ENCODE measurements around the gene RBBP8.

RBBP8 gene

DNA sequence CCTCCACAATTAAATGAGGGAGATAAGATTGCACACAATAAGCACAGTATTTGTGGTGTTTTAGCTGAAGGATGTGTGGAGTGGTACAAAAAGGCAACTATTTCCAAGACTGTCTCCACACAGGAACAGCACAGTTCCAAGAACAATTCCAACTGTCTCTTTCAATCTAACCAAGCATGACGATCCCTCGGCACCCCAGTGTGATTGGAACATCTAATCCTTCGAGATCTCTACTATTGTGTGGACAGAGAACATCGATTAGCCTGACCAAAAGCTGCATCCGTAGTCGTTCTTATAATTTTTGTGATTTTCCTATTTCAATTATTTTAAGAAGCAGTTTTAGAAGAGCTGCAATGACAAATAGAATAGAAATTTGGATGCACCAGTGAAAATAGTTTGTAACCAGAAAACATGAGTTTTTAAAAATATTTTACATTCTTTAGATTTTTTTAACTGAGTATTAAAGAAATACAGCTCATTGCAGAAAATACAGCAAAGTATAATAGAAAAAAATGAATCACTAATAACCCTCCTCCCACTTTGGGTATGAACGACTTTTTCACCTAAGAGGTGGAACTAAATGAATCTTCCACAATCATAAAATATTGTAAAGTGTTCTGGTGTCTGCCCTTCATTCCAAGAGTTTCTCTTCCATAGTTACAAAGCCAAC is 125.8 kb downstream of the RBBP8 start:
- TF ChIP-seq, protein P1, sequence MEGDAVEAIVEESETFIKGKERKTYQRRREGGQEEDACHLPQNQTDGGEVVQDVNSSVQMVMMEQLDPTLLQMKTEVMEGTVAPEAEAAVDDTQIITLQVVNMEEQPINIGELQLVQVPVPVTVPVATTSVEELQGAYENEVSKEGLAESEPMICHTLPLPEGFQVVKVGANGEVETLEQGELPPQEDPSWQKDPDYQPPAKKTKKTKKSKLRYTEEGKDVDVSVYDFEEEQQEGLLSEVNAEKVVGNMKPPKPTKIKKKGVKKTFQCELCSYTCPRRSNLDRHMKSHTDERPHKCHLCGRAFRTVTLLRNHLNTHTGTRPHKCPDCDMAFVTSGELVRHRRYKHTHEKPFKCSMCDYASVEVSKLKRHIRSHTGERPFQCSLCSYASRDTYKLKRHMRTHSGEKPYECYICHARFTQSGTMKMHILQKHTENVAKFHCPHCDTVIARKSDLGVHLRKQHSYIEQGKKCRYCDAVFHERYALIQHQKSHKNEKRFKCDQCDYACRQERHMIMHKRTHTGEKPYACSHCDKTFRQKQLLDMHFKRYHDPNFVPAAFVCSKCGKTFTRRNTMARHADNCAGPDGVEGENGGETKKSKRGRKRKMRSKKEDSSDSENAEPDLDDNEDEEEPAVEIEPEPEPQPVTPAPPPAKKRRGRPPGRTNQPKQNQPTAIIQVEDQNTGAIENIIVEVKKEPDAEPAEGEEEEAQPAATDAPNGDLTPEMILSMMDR (IDR thresholded peaks at IDR 0.05; ENCODE audit: low read depth, low read length): no peak

DNA sequence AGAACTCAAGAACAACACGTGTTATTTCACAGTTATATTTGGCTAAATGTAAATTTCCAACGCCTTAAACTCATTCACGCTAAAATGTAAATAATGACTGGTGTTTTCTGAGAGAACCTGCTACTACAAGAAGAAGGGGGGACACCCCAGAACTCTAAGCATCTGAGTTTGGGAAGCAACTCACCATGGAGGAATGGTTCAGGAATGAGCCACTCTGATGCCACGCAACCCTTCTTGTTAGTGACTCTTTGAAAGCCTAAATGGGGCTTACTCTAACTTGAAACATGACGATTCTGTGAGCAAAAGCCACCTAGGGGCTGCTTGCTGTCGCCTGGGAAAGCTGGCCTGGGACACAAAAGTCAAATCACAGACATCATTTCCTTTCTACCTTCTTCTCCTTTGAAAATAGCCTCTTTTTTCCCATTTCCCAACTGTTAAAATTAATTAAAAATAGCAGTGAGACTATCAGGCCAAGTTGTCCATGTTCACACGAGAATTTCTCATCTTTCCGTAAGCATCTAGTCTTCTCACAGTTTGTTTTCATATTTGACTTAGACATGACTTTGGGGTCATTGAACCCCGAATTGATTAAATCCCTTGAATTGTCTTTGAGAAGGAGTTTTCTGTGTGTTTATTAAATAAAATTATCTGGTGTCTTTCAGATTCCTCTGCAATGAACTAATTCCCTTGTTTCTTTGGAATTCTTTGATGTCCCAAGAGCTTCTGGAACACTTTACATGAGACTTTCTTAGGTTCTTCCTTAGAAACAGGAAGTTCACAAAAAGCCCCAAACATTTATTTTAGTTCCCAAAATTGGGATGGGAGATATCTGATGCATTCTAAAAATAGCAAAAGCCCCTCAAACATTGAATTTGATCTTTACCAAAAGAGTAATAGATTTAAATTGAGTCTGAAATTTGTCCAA is 126.7 kb downstream of the RBBP8 start:
- TF ChIP-seq, protein P1 (IDR thresholded peaks at IDR 0.05; ENCODE audit: low read depth, low read length): no peak
- in situ Hi-C loops (cut with HindIII; ENCODE audit: low sequenced_read_pairs): no loop called here
- no peak for DNase-seq (ENCODE audit: low read depth, low spot score)
- H3K4me3 ChIP-seq (ENCODE audit: low read depth, low read length): no peak overlapping the region

More for the DNA sequence above, 125.8 kb downstream of the RBBP8 start:
- in situ Hi-C loops (cut with HindIII; ENCODE audit: low sequenced_read_pairs): no loop called here
- no peak overlapping the region for H3K4me3 ChIP-seq (ENCODE audit: low read depth, low read length)
- DNase-seq (ENCODE audit: low read depth, low spot score): no peak

DNA sequence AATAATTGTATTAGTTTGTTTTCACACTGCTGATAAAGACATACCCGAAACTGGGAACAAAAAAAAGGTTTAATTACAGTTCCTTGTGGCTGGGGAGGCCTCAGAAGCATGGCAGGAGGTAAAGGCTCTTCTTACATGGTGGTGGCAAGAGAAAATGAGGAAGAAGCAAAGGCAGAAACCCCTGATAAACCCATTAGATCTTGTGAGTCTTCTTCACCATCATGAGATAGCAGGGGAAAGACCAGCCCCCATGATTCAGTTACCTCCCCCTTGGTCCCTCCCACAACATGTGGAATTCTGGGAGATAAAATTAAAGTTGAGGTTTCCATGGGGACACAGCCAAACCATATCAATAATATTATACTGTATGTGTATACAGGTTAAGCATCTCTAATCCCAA is 128.9 kb downstream of the RBBP8 start:
- no peak overlapping the region for H3K4me3 ChIP-seq (ENCODE audit: low read depth, low read length)
- no peak for DNase-seq (ENCODE audit: low read depth, low spot score)
- TF ChIP-seq, protein P1 (IDR thresholded peaks at IDR 0.05; ENCODE audit: low read depth, low read length): no peak
- in situ Hi-C loops (cut with HindIII; ENCODE audit: low sequenced_read_pairs): no loop called here

DNA sequence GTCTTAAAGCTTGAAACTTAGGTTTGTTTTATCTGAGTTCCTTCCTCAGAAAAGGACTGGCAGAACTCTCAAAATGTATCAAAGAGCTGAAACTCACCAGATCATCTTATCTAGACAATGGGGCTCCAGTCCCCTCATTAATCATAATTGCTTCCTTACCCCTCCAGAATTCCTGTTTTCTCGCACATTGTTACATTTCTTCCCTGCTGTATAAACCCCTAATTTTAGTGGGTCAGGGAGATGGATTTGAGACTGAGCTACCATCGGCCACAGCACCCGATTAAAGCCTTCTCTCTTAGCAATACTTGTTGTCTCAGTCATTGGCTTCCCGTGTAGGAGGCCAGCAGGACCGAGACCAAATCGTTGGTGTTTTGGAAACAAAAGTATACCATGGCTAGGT is 130.4 kb downstream of the RBBP8 start:
- TF ChIP-seq, protein P1 (IDR thresholded peaks at IDR 0.05; ENCODE audit: low read depth, low read length): no peak
- no peak for DNase-seq (ENCODE audit: low read depth, low spot score)
- H3K4me3 ChIP-seq (ENCODE audit: low read depth, low read length): no peak overlapping the region
- in situ Hi-C loops (cut with HindIII; ENCODE audit: low sequenced_read_pairs): no loop called here

DNA sequence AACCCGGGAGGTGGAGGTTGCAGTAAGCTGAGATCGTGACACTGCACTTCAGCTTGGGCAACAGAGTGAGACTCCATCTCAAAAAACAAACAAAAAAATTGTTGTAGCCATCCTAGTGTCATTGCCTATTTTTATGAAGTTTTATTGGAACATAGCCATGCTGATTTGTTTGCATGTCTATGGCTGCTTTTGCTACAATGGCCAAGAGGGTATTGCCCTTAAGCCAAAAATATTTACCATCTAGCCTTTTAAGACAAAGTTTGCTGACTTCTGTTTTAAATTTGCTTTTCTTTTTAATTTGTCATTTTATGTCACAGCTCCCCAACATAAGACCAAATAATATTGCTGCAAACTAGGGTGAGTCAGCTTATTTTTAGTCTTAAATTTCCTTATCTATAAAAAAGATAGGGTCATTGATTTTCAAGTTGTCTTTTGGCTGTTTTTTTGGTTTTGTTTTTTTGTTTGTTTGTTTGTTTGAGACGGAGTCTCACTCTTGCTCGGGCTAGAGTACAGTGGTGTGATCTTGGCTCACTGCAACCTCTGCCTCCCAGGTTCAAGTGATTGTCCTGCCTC is 132.2 kb downstream of the RBBP8 start:
- TF ChIP-seq, protein P1 (IDR thresholded peaks at IDR 0.05; ENCODE audit: low read depth, low read length): no peak
- in situ Hi-C loops (cut with HindIII; ENCODE audit: low sequenced_read_pairs): no loop called here
- no peak for DNase-seq (ENCODE audit: low read depth, low spot score)
- no peak overlapping the region for H3K4me3 ChIP-seq (ENCODE audit: low read depth, low read length)

DNA sequence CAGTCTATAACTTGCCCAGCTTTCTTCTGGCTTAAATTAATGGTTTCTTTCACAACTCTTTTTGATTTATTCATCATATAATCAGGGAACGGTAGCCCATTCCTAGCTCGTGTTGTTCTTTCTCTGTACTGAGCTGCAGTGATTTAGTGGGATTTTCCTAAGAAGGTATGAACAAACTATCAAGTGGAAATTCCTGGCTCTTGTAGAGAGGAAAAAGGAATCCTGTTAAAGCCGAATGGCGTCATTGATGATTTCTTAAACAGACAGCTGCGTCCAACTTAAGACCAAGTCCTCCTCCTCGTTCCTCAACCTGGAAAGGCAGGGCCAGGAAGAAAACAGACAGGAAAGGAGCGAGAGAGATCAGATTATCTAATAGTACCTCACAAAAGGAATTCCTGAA is 132.9 kb downstream of the RBBP8 start:
- in situ Hi-C loops (cut with HindIII; ENCODE audit: low sequenced_read_pairs): no loop called here
- DNase-seq (ENCODE audit: low read depth, low spot score): no peak
- TF ChIP-seq, protein P1 (IDR thresholded peaks at IDR 0.05; ENCODE audit: low read depth, low read length): no peak
- no peak overlapping the region for H3K4me3 ChIP-seq (ENCODE audit: low read depth, low read length)
